Inflammatory macrophage treated with lipopolysaccharide for 4 hours (primary cell): ENCODE measurements around the gene GNAT1.

Experiments
- DNase-seq: peaks from one replicate; pipeline ENCODE4 v3.0.0-alpha.2; 2020

Gene GNAT1

DNA sequence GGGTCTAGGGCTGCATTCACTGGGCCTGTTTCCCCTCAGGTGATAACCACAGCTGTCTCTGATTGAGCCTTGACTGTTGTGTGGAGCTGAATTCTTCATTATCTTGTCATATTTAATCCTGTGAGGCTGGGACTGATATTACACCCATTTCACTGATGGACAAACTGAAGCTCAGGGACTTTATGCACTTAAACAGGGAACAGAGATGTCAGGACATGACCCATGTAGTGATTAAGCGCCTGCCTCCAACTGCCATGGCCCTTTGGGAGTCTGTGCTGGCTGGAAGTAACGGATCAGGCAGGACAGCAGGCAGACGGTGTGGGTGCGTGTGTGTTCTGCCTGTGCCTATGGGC is 52.1 kb downstream of the GNAT1 start:
- DNase-seq, result no peak

GRCh38 chr3:50244813-50245212 is 53.4 kb downstream of the GNAT1 start:
- DNase-seq, result peak; percentile 57

- DNase-seq, result no peak
These were observed 53.9 kb downstream of the GNAT1 start for GRCh38 chr3:50245251-50245745.

- DNase-seq, result peak; percentile 85
These were observed 54.6 kb downstream of the GNAT1 start for GRCh38 chr3:50245831-50246516.

GRCh38 chr3:50246517-50246954 is 55.1 kb downstream of the GNAT1 start:
- peak; percentile 91 for DNase-seq
